NCI-H345 (cell line): ENCODE data around the gene RGS6.

Experiments
- DNase-seq: peaks from one replicate; lab custom pipeline; 2025; lab: John Stamatoyannopoulos, UW

RGS6 gene

DNA sequence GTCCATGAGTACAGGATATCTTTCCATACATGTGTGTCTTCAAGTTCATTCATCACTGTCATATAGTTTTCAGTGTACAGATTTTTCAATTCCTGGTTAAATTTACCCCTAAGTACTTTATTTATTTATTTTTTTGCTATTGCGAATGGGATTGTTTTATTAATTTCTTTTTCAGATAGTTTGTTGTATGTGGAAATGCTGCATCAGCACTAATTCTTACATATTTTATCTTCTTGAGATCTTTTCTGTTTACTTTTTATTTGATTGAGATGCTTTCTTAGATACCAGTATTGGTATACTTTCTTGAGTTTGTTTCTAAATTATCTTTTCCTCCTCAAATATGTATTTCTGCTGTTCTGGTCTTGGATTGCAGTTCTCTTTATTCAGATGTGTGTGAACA is 148.9 kb downstream of the RGS6 start:
- DNase-seq = no peak

- no peak for DNase-seq
Observed at GRCh38 chr14:72084935-72085334, 152.7 kb downstream of the RGS6 start.

- DNase-seq = no peak
Observed at GRCh38 chr14:72089625-72090024, 157.4 kb downstream of the RGS6 start.

DNA sequence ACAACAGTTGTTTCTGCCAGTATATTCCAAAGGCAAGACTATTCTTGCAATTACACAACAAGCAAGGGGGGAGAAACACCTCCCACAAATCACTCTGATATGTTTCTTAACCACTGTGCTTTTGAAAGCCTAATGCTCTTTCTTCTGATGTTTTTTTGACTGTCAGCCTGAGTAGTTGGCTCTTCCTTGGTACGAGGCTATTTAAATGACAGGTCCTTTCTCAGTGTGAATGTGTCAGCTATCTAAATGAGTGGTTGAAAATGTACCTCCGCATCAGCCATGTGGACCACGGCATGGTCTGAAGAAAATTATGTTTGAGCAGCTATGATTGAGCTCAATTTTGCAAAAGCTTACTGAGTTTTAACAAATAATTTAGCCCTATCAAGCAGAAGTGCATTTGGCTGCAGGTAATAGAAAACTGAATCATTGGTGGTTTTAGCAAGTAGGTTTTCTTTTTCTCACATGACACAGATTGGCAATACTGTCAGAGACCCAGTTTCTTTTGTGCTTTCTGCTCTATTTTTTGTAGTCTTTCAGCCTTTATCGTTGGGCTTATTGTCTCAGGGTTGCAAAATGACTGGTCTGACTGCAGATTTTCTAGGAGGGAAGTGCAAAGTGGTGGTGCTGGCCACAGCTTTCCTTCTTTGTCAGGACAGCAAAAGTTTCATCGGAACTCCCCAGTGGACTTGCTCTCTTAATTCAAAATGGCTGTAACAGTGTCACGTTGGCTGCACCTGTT is 162.8 kb downstream of the RGS6 start:
- DNase-seq = no peak

DNA sequence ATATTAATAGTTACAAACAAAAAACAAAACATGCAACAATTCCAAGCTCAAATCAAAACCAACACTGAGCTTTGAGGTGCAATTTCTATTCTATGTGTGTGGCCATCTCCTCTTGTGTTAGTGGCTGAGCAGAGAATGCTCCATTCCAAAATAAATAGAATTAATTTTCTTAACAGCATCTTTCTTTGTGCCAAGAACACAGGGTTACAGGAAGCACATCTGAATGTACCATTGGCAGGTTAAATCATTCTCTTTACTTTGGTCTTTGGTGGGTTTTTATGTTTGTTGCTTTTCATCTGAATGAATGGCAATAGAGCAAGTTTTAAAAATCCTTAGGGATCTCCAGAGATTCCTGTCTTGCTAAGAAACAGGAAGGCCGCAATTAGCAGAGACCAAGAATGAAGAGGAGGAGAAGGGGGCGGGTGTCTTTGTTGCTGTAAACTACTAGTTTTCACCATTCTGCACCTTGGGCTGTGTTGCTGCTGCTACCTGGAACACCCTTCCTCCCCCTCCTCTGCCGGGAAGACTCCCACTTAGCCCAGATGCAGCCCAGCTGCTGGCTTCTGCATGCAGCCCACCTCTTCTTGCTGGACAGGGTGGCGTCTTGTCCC is 165.0 kb downstream of the RGS6 start:
- DNase-seq = no peak

DNA sequence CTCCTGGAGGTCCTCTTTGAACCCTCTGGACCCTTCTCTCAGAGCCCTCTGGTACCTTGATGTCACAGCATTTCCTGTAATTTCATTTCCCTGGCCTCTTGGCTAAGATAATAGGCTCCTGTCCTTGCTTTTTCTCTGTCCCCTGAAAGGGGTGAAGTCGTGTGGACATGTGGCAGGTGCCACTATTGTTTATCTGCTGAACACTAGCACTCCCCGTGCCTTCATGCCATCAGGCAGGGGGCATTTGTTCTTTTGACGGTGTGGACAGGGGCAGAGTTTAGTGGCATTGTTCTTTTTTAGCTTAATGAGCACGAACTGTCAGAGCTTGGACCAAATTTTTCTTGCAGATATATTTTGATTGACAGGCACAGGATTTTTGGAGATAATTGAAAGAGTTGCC is 166.0 kb downstream of the RGS6 start:
- no peak for DNase-seq

- no peak for DNase-seq
Observed at GRCh38 chr14:72099566-72099965, 167.3 kb downstream of the RGS6 start.

- DNase-seq = no peak
Observed at GRCh38 chr14:72104011-72104613, 171.9 kb downstream of the RGS6 start.

DNA sequence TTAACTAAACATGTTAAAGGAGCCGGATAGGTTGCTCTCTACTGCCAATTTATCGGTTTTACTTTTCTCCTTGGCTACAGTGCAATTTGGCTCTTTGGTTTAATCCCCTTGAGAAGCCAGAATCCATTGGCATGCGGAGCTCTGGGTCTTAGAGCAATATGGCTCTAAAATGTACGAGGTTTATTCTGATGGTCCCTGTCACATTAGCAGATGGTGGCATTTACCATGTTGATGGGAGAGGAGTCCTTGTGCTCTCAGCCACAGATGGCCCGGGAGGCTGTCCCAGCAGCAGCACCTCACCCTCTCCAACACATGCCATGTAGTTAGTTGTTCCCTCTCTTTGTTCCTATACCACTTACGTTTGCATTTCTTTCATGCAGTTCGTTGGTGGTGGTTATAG is 179.7 kb downstream of the RGS6 start:
- DNase-seq = no peak

GRCh38 chr14:72118841-72119240 is 186.6 kb downstream of the RGS6 start:
- no peak for DNase-seq

GRCh38 chr14:72120315-72120714 is 188.1 kb downstream of the RGS6 start:
- no peak for DNase-seq

DNA sequence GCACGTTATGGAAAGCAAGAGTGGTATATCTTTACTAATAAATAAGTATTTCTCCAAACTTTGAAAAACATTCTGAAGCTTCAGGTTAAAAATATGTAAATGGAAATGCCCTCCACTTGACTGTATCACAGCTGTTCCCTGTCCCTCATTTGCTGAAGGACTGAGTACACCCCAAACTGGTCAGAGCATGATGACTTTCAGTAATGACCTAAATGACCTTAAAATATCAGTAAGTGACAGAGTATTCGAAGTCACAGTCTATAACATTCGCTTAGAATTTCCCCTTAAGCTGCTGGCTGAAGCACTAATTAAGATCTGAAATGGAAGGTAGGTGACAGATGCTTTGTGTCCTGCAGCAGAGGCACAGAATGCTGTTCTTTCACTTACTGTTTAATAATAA is 191.5 kb downstream of the RGS6 start:
- DNase-seq = no peak

- DNase-seq = no peak
Observed at GRCh38 chr14:72124171-72124570, 191.9 kb downstream of the RGS6 start.

- no peak for DNase-seq
Observed at GRCh38 chr14:72126091-72126490, 193.9 kb downstream of the RGS6 start.

- DNase-seq = no peak
Observed at GRCh38 chr14:72126561-72126960, 194.3 kb downstream of the RGS6 start.

DNA sequence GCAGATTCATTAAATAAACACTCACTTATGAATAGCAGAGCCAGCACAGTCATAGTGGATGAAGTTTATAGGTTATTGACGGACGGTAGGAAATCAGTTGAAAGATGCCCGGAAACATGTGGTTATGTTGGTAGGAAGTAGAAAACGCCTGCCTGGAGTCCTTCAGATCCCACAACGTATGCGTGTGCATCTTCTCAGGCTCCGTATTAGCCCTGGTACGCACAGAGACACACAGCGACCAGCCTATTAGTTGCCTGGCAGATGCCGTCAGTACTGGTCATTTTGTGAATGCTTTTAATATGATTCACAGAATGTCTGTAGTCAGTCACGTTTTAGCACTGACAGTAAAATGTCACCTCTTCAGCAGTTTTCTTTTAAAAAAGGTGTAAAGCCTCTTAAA is 196.4 kb downstream of the RGS6 start:
- DNase-seq = no peak

GRCh38 chr14:72129291-72129690 is 197.1 kb downstream of the RGS6 start:
- no peak for DNase-seq

DNA sequence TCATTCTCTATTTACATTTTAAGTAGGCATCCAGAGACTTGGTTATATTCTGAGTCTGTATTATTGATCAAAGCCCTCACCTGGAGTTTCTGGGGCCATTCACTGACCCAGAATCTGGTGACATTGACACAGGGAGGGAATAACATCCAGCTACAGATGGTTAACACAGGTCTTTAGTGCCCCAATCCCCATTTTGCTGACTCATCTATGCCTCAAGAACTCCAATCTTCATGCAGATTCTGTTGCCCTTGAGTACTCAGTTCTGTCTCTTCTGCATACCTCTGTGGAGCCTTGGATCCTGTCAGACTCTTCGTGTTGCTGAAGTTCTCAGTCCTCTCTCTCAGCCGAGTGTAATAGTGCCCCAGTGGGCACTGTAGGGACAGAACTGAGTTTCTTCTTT is 208.9 kb downstream of the RGS6 start:
- DNase-seq = no peak

DNA sequence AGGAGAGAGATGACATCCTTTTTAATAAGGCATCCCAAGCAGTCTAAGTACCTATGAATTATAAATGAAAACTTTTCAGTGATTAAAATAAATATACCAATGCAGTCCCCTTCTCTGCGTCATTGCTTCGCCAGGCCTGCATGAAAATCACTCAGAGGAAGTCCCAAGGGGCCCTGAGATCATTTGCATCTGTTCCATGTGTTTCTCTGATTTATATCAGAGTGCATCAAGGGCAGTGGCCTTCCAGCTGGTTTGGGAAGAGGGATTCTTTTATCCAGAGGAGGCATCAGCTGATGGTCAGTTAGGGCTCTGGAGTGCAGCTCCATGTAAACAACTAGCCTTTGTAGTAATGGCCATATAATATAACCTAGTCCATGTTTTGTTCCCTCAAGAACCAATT is 210.1 kb downstream of the RGS6 start:
- DNase-seq = no peak

DNA sequence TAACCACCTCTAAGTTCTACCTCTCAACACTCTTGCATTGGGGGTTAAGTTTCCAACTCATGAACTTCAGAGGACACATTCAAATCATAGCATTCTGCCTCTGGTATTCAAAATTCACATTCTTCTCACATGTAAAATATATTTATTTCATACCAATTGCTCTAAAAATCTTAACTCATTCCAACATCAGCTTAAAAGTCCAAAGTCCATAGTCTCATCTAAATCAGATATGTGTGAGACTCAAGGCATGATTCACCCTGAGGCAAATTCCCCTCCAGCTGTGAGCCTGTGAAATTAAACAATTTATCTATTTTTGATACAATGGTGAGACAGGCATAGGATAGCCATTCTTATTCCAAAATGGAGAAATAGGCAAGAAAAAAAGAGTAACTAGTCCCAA is 214.0 kb downstream of the RGS6 start:
- no peak for DNase-seq

DNA sequence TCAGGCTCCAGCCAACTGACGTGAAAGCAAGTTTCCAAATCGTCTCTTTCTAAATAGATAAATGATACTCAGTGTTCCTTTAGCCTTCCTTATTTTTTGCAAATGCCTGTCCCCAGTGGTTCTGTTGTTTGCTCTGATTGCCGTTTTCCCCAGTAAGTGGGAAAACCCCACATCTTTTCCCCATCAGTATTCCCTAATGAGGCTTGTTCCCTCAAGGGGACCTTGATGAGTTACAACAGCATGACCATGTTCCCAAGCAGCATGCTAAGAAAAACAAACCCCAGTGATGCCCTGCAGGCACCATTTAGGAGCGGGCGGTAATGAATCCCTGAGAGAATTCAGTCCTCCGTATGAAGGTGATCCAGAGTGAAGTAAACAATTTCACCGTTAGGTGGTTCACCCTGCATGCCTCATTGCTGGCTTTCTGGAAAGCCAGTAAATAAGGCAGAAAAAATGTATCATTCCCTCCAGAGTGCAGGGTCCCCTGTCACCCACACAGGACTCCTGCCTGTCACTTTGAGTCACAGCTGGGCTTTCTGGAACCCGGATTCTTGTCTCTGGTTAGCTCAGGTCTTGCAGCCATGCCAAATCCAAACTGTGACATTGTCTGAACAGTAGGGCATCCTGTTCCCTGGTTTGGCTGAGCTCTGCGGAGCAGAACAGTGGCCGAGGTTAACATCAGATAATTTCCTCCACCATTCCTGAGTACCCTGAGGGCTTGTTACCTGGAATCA is 222.6 kb downstream of the RGS6 start:
- no peak for DNase-seq

- no peak for DNase-seq
Observed at GRCh38 chr14:72155379-72155993, 223.3 kb downstream of the RGS6 start.
